GM18502 (cell line): ENCODE data around the gene ZNF618.

Experiments used
- ATAC-seq: cut with Tn5 transposase; IDR thresholded peaks from one replicate; pipeline ENCODE4 v1.9.1; 2021; ENCODE audit warnings: mild to moderate bottlenecking; ENCODE audit not compliant: unreplicated experiment, poor library complexity

ZNF618 gene

GRCh38 chr9:113997610-113998009 is 121.5 kb downstream of the ZNF618 start:
- ATAC-seq, result no peak

- ATAC-seq, result no peak
Measured at GRCh38 chr9:113998114-113998513, 122.0 kb downstream of the ZNF618 start.

- no peak for ATAC-seq
Measured at GRCh38 chr9:113998525-113999255, 122.6 kb downstream of the ZNF618 start.

DNA sequence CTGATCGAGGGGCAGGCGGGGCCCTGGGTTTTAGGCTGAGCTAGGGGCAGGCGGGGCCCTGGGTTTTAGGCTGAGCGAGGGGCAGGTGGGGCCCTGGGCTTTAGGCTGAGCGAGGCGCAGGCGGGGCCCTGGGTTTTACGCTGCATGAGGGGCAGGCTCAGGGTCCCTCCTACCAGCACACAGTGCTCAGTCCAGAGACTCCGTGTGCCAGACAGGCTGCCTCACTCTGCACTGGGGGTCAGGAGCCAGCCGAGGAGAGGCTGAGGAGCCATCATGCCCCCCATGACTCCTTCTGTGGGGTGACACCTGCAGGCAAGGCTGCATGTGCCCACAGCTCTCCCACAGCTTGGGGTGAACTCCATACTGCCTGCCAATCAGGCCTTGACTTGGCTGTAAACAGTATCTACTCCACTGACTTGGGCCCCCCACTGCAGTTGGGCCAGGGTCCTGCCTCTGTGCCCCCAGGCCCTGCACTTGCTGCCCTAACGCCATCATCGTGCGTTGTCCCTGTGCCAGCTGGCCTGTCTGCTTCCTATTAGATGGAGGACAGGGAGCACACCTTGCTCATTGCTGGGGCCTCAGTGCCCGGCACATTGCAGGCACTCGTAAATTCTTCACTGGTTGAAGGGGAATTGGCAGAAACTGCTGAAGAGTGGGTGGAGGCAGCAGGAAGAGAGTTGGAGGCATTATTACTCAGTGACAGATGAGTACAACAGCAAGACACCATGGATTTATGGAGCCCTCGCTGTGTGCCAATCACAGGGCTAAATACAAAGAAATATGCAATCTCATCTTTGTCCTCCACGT is 123.3 kb downstream of the ZNF618 start:
- ATAC-seq, result no peak

DNA sequence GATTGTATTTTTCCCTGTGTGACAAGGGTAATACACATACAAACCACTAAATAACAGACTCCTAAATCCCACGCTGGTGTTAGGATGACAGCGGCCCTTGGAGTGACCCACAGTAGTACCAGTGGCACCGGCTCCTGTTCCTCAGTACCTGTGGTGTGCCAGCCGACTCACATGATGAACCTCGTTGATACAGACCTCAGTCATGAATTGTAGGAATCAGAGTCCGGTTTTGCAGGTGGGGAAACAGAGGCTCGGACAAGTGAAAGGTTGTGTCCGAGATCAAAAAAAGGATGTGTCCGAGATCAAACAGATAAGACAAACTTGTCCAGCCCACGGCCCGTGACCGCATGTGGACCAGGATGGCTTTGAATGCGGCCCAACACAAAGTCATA is 124.0 kb downstream of the ZNF618 start:
- ATAC-seq, result no peak

DNA sequence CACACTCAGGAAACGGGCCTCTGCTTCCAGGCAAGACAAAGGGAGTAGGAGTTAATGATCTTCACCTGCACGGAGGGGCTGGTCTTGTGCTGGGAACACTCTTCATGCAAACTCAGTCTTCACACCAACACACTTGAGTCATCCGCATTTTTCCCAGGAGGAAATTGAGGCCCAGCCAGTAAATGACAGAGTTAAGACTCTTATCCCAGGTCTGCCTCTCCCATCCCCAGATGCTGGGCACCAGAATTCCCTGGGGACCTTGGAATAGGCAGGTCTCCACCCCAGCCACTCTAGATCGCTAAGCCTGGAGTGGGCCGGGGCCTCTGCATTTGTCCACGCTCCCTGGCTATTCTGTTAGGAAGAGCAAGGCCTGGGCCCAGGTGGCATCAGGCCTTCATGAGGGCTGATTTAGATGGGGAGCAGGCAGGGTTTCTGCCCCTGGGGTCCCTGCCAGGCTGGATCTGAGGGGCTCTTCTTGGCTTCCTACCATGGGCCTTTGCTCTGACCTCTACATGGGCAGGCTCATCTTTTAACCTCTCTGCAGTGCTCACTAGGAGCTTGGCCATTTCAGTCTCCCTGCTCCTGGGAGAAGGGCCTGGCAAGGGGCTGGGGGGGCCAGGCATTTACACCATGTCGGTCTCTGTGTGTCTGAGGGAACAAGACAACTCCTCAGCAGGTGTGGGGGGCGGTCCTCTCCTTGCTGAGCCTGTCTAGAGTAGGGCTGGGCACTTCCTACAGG is 124.7 kb downstream of the ZNF618 start:
- no peak for ATAC-seq

- ATAC-seq, result no peak
Measured at GRCh38 chr9:114001410-114001685, 125.2 kb downstream of the ZNF618 start.

GRCh38 chr9:114001794-114002261 is 125.7 kb downstream of the ZNF618 start:
- ATAC-seq, result no peak

GRCh38 chr9:114002271-114002985 is 126.3 kb downstream of the ZNF618 start:
- ATAC-seq, result no peak

GRCh38 chr9:114002986-114003350 is 126.9 kb downstream of the ZNF618 start:
- no peak for ATAC-seq

DNA sequence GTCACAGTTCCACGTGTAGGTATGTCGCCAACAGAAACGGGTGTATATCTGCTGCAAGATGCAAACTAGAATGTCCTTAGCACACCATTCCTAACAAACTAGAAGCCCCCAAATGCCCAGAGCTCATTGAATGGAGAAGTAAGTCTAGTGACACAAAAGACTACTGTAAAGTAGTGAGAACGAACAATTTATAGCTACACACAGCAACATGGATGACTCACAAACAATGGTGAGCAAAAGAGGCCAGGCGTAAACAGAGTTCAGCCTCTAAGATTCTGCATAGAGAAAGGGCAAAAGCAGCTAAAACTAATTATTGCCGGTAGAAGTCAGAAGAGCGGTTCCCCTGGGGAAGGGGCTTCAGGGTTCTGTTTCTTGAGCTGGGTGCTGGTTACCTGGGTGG is 127.2 kb downstream of the ZNF618 start:
- ATAC-seq, result no peak

- ATAC-seq, result no peak
Measured at GRCh38 chr9:114003758-114004157, 127.6 kb downstream of the ZNF618 start.

- ATAC-seq, result no peak
Measured at GRCh38 chr9:114004221-114004716, 128.2 kb downstream of the ZNF618 start.

- no peak for ATAC-seq
Measured at GRCh38 chr9:114005371-114006154, 129.5 kb downstream of the ZNF618 start.

- no peak for ATAC-seq
Measured at GRCh38 chr9:114006155-114006550, 130.0 kb downstream of the ZNF618 start.

GRCh38 chr9:114006931-114007691 is 131.0 kb downstream of the ZNF618 start:
- no peak for ATAC-seq

DNA sequence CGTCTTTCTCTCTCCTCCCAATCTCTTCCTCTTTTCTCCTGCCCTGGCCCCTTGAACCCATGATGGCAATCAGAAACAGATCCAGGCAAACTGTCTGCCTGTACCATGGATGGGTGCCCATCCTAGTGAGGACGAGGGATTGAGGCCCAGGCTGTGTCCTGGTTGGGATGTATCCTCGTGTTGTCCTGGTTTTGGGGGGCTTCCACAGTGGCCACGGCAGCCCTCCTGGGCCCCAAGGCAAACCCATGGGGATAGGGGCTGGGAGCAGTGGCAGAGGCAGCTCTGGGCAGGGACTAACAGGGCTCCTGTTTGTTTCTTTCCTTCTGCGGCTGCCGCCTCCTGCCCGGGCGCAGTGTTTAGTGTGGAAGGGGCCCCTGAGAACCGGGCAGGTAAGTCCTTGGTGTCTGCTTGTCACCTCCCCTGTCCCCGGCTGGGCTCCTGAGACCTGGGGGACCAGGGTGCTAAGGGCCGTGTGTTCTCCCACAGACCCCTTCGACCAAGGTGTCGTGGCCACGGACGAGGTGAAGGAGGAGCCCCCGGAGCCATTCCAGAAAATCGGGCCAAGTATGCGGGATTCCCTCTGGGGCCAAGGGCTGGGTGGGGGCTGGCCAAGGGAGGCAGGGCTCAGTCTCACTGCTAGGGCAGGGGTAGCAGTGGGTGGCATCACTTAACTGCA is 132.0 kb downstream of the ZNF618 start:
- no peak for ATAC-seq

DNA sequence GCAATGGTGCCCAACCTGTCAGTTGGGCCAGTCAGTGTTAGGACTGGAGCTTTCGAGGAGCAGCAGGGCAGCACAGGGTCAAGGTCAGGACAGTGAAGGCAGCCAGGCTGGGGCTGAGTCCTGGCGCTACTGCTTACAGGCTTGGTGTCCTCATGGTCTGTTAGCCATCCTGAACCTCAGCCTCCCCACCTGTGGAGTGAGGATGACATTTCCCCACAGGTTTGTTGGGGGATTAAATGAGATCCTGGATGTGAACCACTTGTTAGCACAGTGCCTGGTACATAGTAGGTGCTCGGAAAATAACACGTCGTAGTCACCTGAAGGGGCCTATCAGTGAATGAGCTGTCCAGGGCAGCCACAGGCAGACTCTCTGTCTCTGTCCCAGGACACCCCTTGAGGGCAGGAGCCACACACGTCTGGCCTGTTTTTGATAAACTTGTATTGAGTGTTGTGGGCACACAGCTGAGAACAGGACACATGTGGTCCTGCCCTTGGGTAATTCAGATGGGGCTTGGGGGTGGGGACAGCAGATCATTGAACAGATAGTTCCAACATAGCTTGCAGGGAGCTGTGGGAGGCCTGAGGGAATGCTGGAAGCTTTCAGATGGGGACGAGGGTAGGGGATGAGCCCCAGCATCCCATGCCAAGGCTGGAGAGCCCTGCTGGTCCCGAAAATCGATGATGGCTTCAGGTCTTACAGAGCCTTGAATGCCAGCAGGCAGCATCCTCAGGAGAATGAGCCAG is 132.7 kb downstream of the ZNF618 start:
- no peak for ATAC-seq
